ENCODE results near the gene RSPH9. TPM values are rescaled to one million over a fixed set of nuclear protein-coding genes. Genes with fewer than 3 reads are reported as not detected.

The RSPH9 gene
- total RNA-seq, 1 donor from 2014 or later, result 0.80 TPM

- Mint-ChIP-seq H3K36me3 (peaks cover 15% of the 10 kb centered on the region), H3K9me3 (no peaks in the 10 kb centered on the region), H3K4me3 (no peak overlapping the region), H3K4me1 (peaks cover 66% of the 10 kb centered on the region), H3K27ac (peak overlapping the region; percentile 89), H3K27me3 (ENCODE audit: low read depth) (no peaks in the 10 kb centered on the region)
- DNase-seq (ENCODE audit: low spot score in 2 of 2, unreplicated experiment in 2 of 2), result no peak
- no peak for TF ChIP-seq CTCF (IDR thresholded peaks at IDR 0.05; ENCODE audit: unreplicated experiment)
These were observed 25.8 kb downstream of the RSPH9 start for GRCh38 chr6:43670623-43670986.

- Mint-ChIP-seq H3K36me3 (peaks cover 18% of the 10 kb centered on the region), H3K27ac (peak overlapping the region; percentile 89), H3K4me1 (peaks cover 66% of the 10 kb centered on the region), H3K4me3 (no peak overlapping the region), H3K9me3 (no peaks in the 10 kb centered on the region), H3K27me3 (ENCODE audit: low read depth) (no peaks in the 10 kb centered on the region)
- DNase-seq (ENCODE audit: low spot score in 2 of 2, unreplicated experiment in 2 of 2), result no peak
- no peak for TF ChIP-seq CTCF (IDR thresholded peaks at IDR 0.05; ENCODE audit: unreplicated experiment)
These were observed 26.4 kb downstream of the RSPH9 start for GRCh38 chr6:43671011-43671800.

DNA sequence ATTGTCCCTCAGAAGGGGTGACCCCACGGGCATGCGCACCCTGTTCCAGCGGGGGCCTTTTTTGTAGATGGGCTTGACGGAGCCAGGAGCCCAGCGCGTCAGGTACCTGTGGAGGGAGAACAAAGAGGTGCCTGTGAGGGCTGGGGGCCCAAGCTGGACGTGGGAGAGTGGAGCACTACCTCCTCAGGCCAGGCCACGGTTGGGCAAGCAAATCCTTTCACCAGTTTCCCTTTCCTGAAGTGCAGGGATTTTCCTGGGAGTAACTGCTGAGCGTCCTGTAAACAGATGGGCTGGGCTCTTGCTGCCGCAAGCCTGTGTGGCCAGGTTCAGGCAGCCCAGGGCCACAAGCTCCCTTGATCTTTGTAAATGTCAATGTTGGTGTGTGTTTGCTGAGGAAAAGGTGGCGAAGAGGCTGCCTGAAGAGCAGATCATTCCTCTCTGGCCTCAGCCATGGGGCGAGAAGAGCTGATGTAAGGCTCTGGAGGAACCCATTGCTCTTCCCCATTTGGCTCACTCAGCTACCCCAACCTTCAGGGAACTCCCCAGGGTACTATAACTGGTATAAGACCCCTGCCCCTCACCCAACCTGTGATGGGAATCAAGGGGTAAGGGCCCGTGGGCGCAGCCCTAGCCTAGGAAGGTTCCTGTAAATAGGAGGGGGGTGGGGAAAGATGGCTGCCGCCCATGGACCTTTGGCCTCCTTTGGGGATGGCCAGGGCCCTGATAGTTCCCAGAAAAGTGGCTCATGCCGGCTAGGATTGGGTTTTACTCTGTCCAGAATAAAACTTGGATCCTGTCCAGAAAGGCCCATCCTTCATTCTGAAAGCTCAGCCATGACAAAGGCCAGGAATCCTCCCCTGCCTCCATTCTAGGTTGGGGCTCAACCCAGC is 27.2 kb downstream of the RSPH9 start:
- Mint-ChIP-seq H3K27me3 (ENCODE audit: low read depth) (no peaks in the 10 kb centered on the region), H3K36me3 (peaks cover 19% of the 10 kb centered on the region), H3K4me1 (peaks cover 64% of the 10 kb centered on the region), H3K27ac (peak overlapping the region; percentile 43), H3K4me3 (no peak overlapping the region), H3K9me3 (no peaks in the 10 kb centered on the region)
- no peak for DNase-seq (ENCODE audit: low spot score in 2 of 2, unreplicated experiment in 2 of 2)
- no peak for TF ChIP-seq CTCF (IDR thresholded peaks at IDR 0.05; ENCODE audit: unreplicated experiment)

DNA sequence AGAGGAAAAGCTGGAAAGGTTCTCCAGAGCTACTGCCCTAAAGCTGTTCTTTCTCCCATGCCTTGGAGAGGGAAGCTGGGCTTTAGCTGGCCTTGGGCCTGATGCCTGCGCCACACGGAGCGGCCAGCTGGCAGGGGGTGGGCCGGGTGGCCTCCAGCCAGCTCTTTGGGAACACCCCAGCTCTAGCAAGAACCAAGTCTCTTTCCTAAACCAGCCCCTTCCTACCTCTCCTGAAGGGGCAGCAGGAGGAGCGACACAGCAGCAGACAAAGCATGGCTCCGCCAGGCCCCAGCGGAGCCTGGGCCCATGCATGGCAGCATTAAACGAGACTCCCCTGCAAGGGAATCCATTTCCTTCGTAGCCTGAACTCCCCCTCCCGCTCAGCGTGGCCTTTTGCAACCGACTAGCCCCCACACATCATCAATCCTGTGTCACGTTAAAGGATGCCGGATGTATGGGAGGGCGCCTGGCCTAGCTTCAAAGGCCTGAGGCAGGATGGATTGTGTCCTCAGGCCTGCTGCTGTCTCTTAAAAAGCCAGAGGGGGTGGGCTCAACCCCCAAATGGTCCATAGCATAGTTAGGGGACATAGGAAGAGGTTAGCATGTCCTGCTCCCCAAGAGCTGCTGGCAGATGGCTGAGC is 28.7 kb downstream of the RSPH9 start:
- H3K4me1 Mint-ChIP-seq, result peaks cover 50% of the 10 kb centered on the region
- H3K4me3 Mint-ChIP-seq, result no peak overlapping the region
- no peak for TF ChIP-seq CTCF (IDR thresholded peaks at IDR 0.05; ENCODE audit: unreplicated experiment)
- H3K9me3 Mint-ChIP-seq, result no peaks in the 10 kb centered on the region
- H3K36me3 Mint-ChIP-seq, result peaks cover 27% of the 10 kb centered on the region
- DNase-seq (ENCODE audit: low spot score in 2 of 2, unreplicated experiment in 2 of 2), result peak; percentile 47 to 63
- peak overlapping the region; percentile 89 for H3K27ac Mint-ChIP-seq
- no peaks in the 10 kb centered on the region for H3K27me3 Mint-ChIP-seq (ENCODE audit: low read depth)

DNA sequence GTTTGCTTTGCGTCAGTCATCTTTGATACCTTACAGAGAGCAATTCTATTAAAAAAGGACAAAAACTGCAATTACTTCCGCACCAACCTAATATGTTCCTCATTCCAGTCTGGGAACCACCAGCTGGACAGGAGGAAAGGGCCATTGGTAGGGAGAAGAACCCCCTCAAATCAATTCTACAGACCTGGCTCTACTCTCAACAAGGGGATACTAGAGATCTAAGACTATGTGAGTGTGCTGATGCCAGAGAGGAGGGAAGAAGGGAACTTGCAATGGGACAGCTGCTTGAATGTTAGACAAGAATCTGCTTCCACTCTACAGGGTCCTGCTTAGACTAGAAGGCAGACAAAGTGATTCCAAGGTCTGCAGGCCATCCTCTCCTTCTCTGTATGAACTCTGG is 29.5 kb downstream of the RSPH9 start:
- peaks cover 27% of the 10 kb centered on the region for H3K36me3 Mint-ChIP-seq
- H3K4me1 Mint-ChIP-seq, result peaks cover 44% of the 10 kb centered on the region
- TF ChIP-seq CTCF (IDR thresholded peaks at IDR 0.05; ENCODE audit: unreplicated experiment), result no peak
- H3K27me3 Mint-ChIP-seq (ENCODE audit: low read depth), result no peaks in the 10 kb centered on the region
- no peak for DNase-seq (ENCODE audit: low spot score in 2 of 2, unreplicated experiment in 2 of 2)
- H3K27ac Mint-ChIP-seq, result peak overlapping the region; percentile 87
- no peak overlapping the region for H3K4me3 Mint-ChIP-seq
- no peaks in the 10 kb centered on the region for H3K9me3 Mint-ChIP-seq

Measured in mesothelial cell of epicardium (in vitro differentiated cells).